Measurements from ENCODE around the gene MFAP2.

The MFAP2 gene

DNA sequence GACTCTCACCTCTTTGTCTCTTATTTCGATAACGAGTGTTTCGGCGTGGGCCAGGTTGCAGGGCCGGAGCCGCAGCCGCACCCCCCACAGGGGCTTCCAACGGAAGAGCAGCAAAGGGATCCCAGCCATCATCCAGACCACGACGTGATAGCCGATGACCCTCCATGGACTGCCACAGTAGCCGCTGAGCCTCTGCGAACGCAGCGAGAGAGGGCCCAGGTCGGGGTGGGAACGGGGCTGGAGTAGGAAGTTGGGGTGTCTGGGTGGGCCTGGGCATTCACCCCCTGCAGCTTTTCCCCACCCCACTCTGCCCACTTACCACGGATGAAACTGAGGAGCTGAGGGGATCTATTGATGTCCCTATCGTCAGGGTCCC, 24.9 kb upstream of the MFAP2 start:
- no peak for DNase-seq

DNA sequence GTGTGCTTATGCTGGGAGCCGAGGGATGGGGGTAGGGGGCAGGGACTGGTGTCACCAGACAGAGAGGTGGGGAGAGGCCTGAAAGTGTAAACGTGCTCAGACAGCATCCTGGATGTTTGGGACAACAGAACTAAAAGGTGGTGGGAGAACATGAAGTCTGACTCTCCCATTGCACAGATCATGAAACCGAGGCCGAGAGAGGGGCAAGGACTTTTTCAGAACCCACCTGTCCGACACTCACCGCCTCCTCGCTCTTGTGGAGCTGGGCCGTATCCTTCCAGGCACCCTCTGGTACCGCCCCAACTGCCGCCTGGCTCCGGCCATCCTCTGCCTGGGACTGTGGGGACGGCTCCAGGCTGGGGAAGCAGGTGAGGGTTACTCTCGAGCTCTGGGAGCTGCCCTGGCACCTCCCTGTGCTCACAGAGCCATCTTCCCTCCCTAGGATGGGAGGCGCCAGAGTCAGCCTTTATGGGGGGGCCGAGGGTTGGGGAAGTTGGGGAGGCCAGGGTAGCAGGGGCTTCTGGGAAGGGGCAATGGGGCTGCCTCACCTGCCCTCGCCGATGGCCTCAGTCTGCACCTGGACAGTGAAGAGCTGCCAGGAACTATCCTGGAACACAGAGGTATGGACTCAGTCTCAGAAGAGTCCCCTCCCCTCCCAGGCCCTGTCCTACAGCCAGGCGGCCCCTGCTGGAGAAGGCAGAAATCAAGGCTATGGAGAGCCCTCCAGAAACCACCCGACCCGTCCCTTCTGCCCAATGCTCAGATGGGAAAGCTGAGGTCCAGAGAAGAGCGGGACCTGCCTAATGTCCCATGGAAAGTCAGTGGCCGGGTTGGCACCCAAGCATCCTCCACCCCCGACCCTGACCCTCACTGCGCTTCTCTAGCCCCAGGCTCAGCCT, 24.3 kb upstream of the MFAP2 start:
- DNase-seq: no peak

- no peak for DNase-seq
These were observed 22.1 kb upstream of the MFAP2 start for GRCh38 chr1:17002524-17002902.

DNA sequence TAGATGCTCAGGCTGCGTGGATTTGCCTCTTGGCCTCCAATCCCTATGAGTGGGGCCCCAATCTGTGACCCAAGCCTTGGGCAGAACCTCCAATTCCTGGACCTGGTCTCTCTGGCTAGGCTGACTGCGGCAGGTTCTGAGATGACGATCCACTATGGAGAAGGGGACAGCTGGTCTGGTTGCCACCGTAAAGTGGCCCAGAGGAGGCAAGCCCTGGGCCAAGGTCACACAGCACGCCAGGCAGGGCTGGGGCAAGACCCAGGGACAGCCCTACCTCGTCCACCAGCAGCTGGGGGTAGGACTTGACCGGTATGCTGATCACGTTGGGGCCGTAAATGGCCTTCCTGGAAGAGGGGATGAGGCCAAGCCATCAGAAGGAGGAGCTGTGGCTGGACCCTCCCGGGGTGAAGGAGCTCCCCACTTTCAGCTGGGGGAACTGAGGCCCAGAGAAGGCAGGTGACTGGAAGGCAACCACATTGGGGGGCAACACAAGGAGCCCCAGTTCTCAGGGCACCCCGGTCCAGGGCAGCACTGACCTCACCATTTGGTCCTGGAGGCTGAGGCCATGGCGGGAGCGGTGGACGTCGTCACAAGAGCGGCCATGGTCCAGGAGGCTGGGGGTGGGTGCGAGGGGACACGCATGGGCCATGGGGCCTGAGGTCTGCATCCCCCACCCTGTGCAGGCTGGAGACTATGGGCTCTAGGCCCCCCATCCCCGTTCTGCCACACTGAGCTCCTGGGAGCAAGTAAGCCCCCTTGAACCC, 21.5 kb upstream of the MFAP2 start:
- DNase-seq: no peak

DNA sequence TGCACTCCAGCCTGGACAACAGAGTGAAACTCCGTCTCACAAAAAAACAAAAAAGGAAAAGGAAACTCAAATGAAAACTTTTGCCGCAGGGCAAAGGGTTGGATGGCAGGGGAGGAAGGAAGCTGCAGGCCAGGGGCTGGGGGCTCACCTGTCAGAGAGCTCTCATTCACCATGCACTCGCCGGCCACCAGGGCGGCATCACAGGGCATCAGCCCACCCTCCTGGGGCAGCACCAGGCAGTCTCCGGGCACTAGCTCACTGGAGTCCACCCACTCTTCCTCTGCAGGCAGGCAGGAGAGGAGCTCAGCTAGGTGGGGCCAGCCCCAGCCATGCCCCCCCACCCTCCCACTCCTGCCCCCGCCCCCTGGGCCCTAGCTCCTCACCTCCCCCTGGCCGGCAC, 19.4 kb upstream of the MFAP2 start:
- DNase-seq: no peak

DNA sequence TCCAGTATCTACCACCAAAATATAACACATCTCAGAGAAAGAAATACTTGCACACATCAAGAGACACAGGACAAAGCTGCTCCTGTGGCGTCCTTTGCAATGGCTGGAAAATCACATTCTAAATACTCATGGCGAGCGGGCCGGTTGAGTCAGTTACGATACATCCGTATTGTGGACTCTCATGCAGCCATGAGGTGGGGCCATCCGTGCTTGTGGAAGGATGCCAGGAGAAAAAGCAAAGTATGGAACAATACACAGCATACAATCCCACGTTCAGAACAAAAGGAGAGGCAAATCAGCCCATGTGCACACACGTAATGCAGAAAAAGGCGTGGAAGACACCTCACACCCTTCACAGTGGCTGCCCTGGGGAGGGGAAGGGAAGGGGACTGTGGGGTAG, 18.2 kb upstream of the MFAP2 start:
- no peak for DNase-seq

DNA sequence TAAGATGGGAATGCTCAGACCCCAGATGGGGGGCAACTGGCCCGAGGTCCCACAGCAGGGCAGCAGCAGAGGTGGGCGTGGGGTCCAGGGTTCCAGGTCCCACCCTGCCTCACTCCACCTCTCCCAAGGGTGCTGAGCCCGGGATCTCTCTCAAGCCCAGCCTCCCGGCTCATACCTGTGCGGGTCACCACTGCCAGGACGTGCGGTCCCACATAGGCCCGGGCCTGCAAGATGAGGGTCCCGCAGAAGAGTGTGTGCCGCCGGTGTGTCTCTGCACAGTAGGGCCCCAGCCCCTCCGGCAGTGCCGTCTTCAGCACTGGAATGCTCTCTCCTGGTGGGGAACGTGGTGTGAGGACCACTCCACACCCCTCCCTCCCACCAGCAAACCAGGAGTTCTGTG, 16.4 kb upstream of the MFAP2 start:
- no peak for DNase-seq

- DNase-seq: no peak
These were observed 13.2 kb upstream of the MFAP2 start for GRCh38 chr1:16993521-16994038.

- DNase-seq: no peak
These were observed 12.3 kb upstream of the MFAP2 start for GRCh38 chr1:16992675-16993074.

- DNase-seq: no peak
These were observed 11.7 kb upstream of the MFAP2 start for GRCh38 chr1:16992102-16992501.

DNA sequence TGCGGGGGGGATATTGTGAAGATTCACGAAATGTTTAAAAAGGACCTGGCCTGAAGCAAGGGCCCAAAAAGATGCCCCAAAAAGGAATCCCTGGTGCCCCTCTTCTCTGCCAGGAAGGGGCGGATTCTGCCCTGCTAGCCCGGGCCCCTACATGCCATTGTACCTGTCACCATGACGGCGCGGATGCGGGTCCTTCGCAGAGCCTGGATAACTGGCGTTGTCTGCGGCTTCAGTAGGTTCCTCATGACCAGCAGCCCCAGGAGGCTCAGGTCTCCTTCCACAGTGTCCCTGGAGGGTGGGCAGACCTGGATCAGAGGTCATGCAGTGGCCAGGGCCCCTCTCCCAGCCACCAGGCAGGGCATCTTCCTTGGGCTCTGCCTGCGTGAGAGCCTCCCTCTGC, 11.2 kb upstream of the MFAP2 start:
- DNase-seq: no peak

DNA sequence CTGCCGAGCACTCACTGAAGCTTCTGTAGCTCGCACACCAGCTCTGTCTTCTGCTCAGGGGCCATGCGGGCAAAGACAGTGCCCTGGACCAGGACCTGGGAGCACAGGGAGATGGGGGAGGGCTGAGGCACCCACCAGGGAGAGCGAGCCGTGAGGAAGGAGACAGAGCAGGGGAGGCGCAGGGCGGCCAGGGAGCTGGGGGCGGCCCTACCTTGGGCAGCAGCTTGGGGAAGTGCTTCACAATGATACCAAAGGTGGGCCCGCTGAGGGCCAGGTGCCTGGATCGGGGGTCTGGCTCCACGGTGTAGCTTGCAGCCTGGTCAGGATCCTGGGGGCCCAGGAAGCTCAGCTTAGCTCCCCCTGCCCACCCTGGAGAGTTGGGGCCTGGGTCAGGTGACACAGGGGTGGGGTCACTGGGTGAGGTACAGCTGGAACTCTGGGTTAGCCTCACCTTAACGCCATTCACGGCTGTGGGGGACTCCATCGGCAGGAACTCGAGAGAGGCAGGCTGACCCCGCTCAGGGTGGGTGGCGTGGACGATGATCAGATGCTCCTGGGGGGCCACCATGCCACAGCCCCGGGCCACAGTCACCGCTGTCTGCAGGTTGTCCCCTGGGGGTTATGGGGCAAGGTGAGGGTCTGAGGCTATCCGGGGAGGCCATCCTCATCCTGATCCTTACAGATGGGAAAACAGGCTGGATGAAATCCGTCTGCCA, 9.4 kb upstream of the MFAP2 start:
- no peak for DNase-seq

GRCh38 chr1:16988210-16988609, 7.8 kb upstream of the MFAP2 start:
- DNase-seq: no peak

- DNase-seq: no peak
These were observed 6.5 kb upstream of the MFAP2 start for GRCh38 chr1:16986962-16987361.

DNA sequence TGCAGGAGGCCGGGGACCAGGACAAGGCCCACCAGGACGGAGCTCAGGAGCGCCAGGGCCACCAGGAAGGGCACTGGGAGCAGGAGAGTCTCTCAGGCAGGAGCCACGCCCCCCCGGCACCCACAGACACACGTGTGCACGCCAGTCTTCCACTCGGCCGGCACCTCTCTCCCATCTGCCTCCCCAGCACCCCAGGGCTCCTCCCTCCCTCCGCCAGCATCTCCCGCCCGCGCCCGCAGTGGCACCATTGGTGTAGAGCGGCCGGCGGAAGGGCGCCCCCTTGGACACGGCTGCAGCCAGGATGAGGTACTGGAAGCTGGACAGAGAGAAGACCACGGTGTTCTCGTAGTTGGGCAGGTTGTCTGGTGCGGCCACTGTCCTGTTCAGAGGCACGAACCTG, 6.1 kb upstream of the MFAP2 start:
- no peak for DNase-seq

- DNase-seq: no peak
These were observed 5.7 kb upstream of the MFAP2 start for GRCh38 chr1:16986113-16986512.

- DNase-seq: no peak
These were observed 4.3 kb upstream of the MFAP2 start for GRCh38 chr1:16984717-16985116.

GRCh38 chr1:16983649-16984048, 3.2 kb upstream of the MFAP2 start:
- no peak for DNase-seq

DNA sequence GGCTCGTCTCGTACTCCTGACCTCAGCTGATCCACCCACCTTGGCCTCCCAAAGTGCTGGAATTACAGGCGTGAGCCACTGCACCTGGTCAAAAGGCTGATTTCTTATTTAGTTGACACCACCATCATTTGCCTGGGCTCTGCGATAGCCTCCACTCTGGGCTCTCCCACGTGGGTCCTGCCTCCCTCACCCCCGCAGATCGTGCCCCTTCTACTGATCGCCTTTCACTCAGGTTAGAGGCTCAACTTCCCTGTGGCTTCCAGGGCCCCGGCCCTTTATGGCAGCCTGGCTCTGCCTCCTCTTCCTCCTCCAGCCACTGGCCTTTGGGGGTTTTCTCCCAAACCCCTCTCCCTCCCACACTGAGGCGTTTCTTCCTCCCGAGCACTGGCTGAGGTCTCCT, 2.5 kb upstream of the MFAP2 start:
- DNase-seq: no peak

DNA sequence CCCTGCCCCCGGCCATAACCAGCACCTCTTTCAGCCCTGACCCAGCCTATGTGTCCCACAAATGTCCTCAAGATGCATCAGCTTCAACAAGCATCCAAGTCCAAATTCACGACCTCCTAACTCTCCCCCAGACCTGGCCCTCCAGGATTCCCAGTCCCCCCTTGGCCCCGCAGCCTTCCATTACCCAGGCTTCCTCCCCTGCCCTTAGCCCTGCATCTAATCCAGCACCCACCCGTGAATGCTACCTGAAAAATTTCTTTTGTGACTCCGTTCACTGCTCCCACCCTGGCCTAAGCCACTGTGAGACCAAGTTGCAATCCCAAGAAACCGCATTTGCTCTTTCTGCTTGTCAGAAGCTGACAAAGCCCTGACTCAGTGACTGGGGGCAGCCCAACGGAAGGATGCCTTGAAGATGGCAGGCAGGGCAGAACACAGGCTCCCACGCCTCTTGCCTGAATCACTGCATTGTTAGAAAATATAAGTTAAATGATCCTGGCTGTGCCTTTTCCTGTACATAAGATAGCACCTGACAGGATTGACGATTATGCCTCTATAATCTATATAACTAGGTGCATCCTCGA, 939 bp upstream of the MFAP2 start:
- DNase-seq: no peak

GRCh38 chr1:16979475-16980327, 719 bp downstream of the MFAP2 start:
- no peak for DNase-seq

All from CD4-positive, alpha-beta T cell treated with Interleukin-15 for 1 hour (primary cell).